ENCODE measurements around the gene TNRC18. TPM values are rescaled to one million over a fixed set of nuclear protein-coding genes. Genes with fewer than 3 reads are reported as not detected.

Gene TNRC18
- total and polyA plus RNA-seq, 4 donors: 33.4 to 117 (median 84.1) TPM

DNA sequence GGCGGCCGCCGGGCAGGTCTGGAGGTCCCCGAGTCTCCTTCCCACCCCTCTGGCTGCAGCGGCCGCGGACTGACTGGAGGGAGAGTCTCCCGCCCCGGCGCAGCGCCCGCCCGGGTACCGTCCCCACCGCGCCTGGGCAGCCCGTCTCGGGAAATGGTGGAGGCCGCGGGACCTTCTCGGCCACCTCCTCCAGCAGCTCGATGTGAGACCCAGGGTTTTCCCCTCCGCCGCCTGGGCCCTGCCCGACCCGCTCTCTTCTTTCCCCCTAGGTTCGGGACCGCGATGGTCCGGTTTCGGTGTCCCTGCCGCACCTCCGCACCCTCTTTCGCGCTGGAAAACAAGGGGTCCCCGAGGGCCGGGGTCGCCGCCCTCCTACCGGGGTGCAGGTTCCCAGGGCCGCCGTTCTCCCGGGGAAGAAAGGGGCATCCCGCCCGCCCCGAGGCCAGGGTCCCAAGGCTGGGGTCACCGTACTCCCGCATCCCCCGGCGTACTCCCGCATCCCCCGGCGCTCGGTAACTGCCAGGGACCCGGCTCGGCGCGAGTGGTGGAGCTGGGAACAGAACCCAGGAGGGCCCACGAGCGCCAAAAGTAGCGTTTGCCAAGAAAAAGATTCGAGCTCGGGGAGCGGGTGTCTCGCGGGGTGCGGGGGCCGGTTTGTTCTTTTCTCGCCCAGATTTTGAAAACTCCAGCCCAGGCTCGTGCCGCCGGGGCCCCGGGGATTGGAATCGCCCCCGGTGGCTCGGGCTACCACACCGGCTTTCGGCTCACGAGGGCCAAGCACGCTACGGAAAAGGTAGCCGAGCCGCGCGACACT, 3.4 kb downstream of the TNRC18 start:
- Histone ChIP-seq H3K9me3 (ENCODE audit: control insufficient read depth in 4 of 4, insufficient read depth in 3 of 4, low read length in 3 of 4) (no peaks in the 10 kb centered on the region), H3K9ac (ENCODE audit: insufficient read depth in 1 of 2, low read length in 2 of 2) (peak overlapping the region in 1 of 2 donors; percentile 23), H3K27ac (ENCODE audit: low read depth in 1 of 2, low read length in 1 of 2) (peak overlapping the region; percentile 73 to 99), H3K4me1 (ENCODE audit: control insufficient read depth in 5 of 5, insufficient read depth in 5 of 5, low read length in 5 of 5) (peaks cover 0 to 25% (median 7%) of the 10 kb centered on the region in 5 donors), H3K27me3 (ENCODE audit: control insufficient read depth in 3 of 3, insufficient read depth in 3 of 3, low read length in 2 of 3) (no peaks in the 10 kb centered on the region), H3K36me3 (ENCODE audit: control insufficient read depth in 4 of 4, insufficient read depth in 4 of 4, low read length in 4 of 4) (peaks cover 0 to 14% (median 2%) of the 10 kb centered on the region in 4 donors), H3K4me3 (peak overlapping the region; percentile 77)
- DNase-seq (peak in 1 of 3 donors; percentile 40), ATAC-seq (ENCODE audit: insufficient read depth, low FRiP score) (no peak)
- TF ChIP-seq, protein P1, sequence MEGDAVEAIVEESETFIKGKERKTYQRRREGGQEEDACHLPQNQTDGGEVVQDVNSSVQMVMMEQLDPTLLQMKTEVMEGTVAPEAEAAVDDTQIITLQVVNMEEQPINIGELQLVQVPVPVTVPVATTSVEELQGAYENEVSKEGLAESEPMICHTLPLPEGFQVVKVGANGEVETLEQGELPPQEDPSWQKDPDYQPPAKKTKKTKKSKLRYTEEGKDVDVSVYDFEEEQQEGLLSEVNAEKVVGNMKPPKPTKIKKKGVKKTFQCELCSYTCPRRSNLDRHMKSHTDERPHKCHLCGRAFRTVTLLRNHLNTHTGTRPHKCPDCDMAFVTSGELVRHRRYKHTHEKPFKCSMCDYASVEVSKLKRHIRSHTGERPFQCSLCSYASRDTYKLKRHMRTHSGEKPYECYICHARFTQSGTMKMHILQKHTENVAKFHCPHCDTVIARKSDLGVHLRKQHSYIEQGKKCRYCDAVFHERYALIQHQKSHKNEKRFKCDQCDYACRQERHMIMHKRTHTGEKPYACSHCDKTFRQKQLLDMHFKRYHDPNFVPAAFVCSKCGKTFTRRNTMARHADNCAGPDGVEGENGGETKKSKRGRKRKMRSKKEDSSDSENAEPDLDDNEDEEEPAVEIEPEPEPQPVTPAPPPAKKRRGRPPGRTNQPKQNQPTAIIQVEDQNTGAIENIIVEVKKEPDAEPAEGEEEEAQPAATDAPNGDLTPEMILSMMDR (IDR thresholded peaks at IDR 0.05; ENCODE audit: control extremely low read depth, extremely low read depth): no peak
- WGBS, 2 donors: 1% methylated on average over 63 to 85 of the region's 85 CpGs

DNA sequence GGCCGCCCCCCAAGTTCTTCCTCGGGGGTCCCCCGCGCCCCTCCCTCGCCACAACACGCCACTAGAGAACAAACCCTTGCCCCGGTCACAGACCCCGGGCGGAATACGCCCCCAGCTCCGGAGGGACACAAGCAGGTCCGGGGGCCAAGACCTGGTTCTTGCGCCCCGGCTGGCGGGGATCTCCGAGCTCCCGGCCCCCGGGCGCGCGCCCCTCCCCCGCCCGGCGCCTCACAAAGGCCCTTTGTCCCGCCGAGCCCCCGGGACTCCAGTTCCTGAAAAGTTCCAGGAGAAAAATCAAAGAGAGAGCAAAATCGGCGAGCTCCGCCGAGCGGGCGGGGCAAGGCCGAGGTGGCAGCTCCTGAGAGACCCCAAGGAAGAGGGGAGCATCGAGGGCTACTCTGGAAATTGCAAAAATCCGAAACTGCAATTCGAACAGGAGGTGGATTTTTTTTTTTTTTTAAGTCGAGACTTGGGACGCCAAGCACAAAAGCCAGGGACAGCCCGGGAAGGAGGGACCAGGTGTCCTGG, 4.0 kb downstream of the TNRC18 start:
- Histone ChIP-seq H3K27ac (ENCODE audit: low read depth in 1 of 2, low read length in 1 of 2) (peak overlapping the region; percentile 73 to 99), H3K4me1 (ENCODE audit: control insufficient read depth in 5 of 5, insufficient read depth in 5 of 5, low read length in 5 of 5) (peaks cover 0 to 25% (median 9%) of the 10 kb centered on the region in 5 donors), H3K36me3 (ENCODE audit: control insufficient read depth in 4 of 4, insufficient read depth in 4 of 4, low read length in 4 of 4) (peaks cover 0 to 11% (median 2%) of the 10 kb centered on the region in 4 donors), H3K9me3 (ENCODE audit: control insufficient read depth in 4 of 4, insufficient read depth in 3 of 4, low read length in 3 of 4) (no peaks in the 10 kb centered on the region), H3K9ac (ENCODE audit: insufficient read depth in 1 of 2, low read length in 2 of 2) (peak overlapping the region; percentile 61 to 63), H3K4me3 (peak overlapping the region; percentile 77), H3K27me3 (ENCODE audit: control insufficient read depth in 3 of 3, insufficient read depth in 3 of 3, low read length in 2 of 3) (no peaks in the 10 kb centered on the region)
- 0 to 1% methylated on average over 39 to 40 of the region's 40 CpGs for WGBS, 2 donors
- TF ChIP-seq, protein P1 (IDR thresholded peaks at IDR 0.05; ENCODE audit: control extremely low read depth, extremely low read depth): no peak
- ATAC-seq (ENCODE audit: insufficient read depth, low FRiP score) (no peak), DNase-seq (peak in 2 of 3 donors; percentile 48 to 51)

DNA sequence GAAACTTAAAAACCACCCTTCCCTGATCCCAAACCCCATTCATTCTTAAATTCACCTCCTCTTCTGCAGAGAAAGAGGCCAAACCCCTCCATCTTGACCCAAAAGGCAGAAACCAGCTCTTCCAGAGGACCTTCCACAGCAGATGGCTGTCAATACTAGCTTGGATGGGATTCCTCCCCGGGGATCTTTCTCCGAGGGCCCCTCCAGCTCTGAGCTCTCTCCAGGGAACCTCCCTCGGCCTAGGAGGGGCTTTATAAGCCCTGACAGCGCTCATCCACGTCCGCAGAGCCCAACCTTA, 5.4 kb downstream of the TNRC18 start:
- Histone ChIP-seq H3K4me1 (ENCODE audit: control insufficient read depth in 5 of 5, insufficient read depth in 5 of 5, low read length in 5 of 5) (peaks cover 0 to 25% (median 10%) of the 10 kb centered on the region in 5 donors), H3K36me3 (ENCODE audit: control insufficient read depth in 4 of 4, insufficient read depth in 4 of 4, low read length in 4 of 4) (peaks cover 0 to 11% (median 2%) of the 10 kb centered on the region in 4 donors), H3K27ac (ENCODE audit: low read depth in 1 of 2, low read length in 1 of 2) (peak overlapping the region in 1 of 2 donors; percentile 73), H3K9ac (ENCODE audit: insufficient read depth in 1 of 2, low read length in 2 of 2) (peak overlapping the region in 1 of 2 donors; percentile 56), H3K4me3 (no peak overlapping the region), H3K27me3 (ENCODE audit: control insufficient read depth in 3 of 3, insufficient read depth in 3 of 3, low read length in 2 of 3) (no peaks in the 10 kb centered on the region), H3K9me3 (ENCODE audit: control insufficient read depth in 4 of 4, insufficient read depth in 3 of 4, low read length in 3 of 4) (no peaks in the 10 kb centered on the region)
- DNase-seq (peak in 1 of 3 donors; percentile 36), ATAC-seq (ENCODE audit: insufficient read depth, low FRiP score) (no peak)
- TF ChIP-seq, protein P1 (IDR thresholded peaks at IDR 0.05; ENCODE audit: control extremely low read depth, extremely low read depth): no peak
- 11 to 12% methylated on average over 6 of the region's 6 CpGs for WGBS, 2 donors

Measured in lung (tissue), 12 donors.